Astrocyte (in vitro differentiated cells and primary cell): ENCODE data around the gene GCDH. TPM values are rescaled to one million over a fixed set of nuclear protein-coding genes. Genes with fewer than 3 reads are reported as not detected.

Experiments
- DNase-seq: peaks from one replicate; pipeline ENCODE4 v3.0.0-alpha.2; 2010; ENCODE audit warnings: low read depth
- FAIRE-seq: peaks from 2 replicates; lab custom pipeline; 2011; peaks lifted over from hg19 to GRCh38; lab: Jason Lieb, UNC
- H2AFZ ChIP-seq: 2 replicates; pipeline ENCODE4 v1.6.0; 2012; ENCODE audit warnings: low read depth, low read length, inconsistent platforms
- H3K27ac ChIP-seq: 2 replicates; pipeline ENCODE4 v1.5.1; 2011; ENCODE audit warnings: low read depth, low read length, inconsistent platforms
- H3K27me3 ChIP-seq: 2 replicates; pipeline ENCODE4 v1.6.0; 2011; ENCODE audit warnings: low read length, inconsistent platforms; ENCODE audit not compliant: insufficient read depth
- H3K36me3 ChIP-seq: 2 replicates; pipeline ENCODE4 v1.5.1; 2011; ENCODE audit warnings: low read length, inconsistent platforms; ENCODE audit not compliant: insufficient read depth
- H3K4me1 ChIP-seq: 2 replicates; pipeline ENCODE4 v1.5.1; 2011; ENCODE audit warnings: low read length, inconsistent platforms; ENCODE audit not compliant: insufficient read depth
- H3K4me2 ChIP-seq: 2 replicates; pipeline ENCODE4 v1.6.0; 2012; ENCODE audit warnings: low read length, inconsistent platforms
- H3K4me3 ChIP-seq: 2 replicates; pipeline ENCODE4 v1.5.1; 2011; ENCODE audit warnings: low read depth, mild to moderate bottlenecking, low read length, inconsistent platforms; ENCODE audit not compliant: insufficient read depth
- H3K79me2 ChIP-seq: 2 replicates; pipeline ENCODE4 v1.6.0; 2012; ENCODE audit warnings: mild to moderate bottlenecking, low read length, inconsistent platforms; ENCODE audit not compliant: insufficient read depth
- H3K9ac ChIP-seq: 2 replicates; pipeline ENCODE4 v1.6.0; 2012; ENCODE audit warnings: mild to moderate bottlenecking, low read length, inconsistent platforms
- H3K9me3 ChIP-seq: 2 replicates; pipeline ENCODE4 v1.5.1; 2012; ENCODE audit warnings: low read depth, mild to moderate bottlenecking, low read length, inconsistent platforms; ENCODE audit not compliant: insufficient read depth
- H4K20me1 ChIP-seq: 2 replicates; pipeline ENCODE4 v1.6.0; 2012; ENCODE audit warnings: low read length, inconsistent platforms; ENCODE audit not compliant: insufficient read depth
- H3K27ac Mint-ChIP-seq: one replicate; pipeline ENCODE4 v1.8.0; 2021; ENCODE audit warnings: mild to moderate bottlenecking, mixed read lengths; ENCODE audit not compliant: unreplicated experiment
- H3K27me3 Mint-ChIP-seq: one replicate; pipeline ENCODE4 v1.8.0; 2021; ENCODE audit warnings: low read depth, mixed read lengths; ENCODE audit not compliant: unreplicated experiment
- H3K36me3 Mint-ChIP-seq: one replicate; pipeline ENCODE4 v1.8.0; 2021; ENCODE audit warnings: low read depth, mixed read lengths; ENCODE audit not compliant: unreplicated experiment
- H3K4me1 Mint-ChIP-seq: one replicate; pipeline ENCODE4 v1.8.0; 2021; ENCODE audit warnings: low read depth, mixed read lengths; ENCODE audit not compliant: unreplicated experiment
- H3K4me3 Mint-ChIP-seq: one replicate; pipeline ENCODE4 v1.8.0; 2021; ENCODE audit warnings: mild to moderate bottlenecking, moderate library complexity, mixed read lengths; ENCODE audit not compliant: unreplicated experiment
- H3K9me3 Mint-ChIP-seq: one replicate; pipeline ENCODE4 v1.8.0; 2021; ENCODE audit warnings: mild to moderate bottlenecking, mixed read lengths; ENCODE audit not compliant: unreplicated experiment
- EZH2 ChIP-seq: IDR thresholded peaks from 2 replicates; pipeline ENCODE4 v1.6.1; 2012; ENCODE audit warnings: mild to moderate bottlenecking, low read length, inconsistent platforms; ENCODE audit not compliant: insufficient read depth
- total RNA-seq: library from RNA; stranded (reverse); gene quantifications from 2 replicates; pipeline ENCODE4 v1.2.1, GENCODE V29; 2021
- TF ChIP-seq, protein P1 (sequence below): IDR thresholded peaks from 2 replicates; pipeline ENCODE4 v1.5.1; 2011; ENCODE audit warnings: low read depth, mild to moderate bottlenecking, inconsistent platforms, low read length, moderate library complexity; ENCODE audit not compliant: insufficient read depth

The GCDH gene
- total RNA-seq, 1 donor from 2014 or later, result 17.5 TPM

DNA sequence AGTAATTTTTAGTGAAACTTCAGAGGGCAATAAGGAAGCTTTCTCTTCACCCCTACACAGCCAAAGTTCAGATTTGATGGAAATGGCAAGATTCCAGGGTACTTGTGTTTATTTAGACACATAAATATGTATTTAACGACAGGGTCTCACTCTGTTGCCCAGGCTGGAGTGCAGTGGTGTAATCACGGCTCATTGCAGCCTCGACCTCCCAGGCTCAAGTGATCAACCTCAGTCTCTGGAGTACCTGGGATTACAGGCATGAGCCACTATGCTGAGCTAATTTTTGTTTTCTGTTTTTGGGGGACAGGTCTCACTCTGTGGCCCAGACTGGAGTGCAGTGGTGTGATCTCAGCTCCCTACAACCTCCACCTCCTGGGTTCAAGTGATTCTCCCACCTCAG, 30.1 kb downstream of the GCDH start:
- Mint-ChIP-seq H3K4me1 (peaks cover 2% of the 10 kb centered on the region), H3K4me3 (no peak overlapping the region), H3K27me3 (no peaks in the 10 kb centered on the region), H3K9me3 (no peaks in the 10 kb centered on the region), H3K27ac (no peak overlapping the region), H3K36me3 (peaks cover 15% of the 10 kb centered on the region)
- Histone ChIP-seq H3K4me1 (peaks cover 3% of the 10 kb centered on the region), H3K4me2 (no peak overlapping the region), H3K4me3 (no peak overlapping the region), H3K9ac (no peak overlapping the region), H2AFZ (no peak overlapping the region), H4K20me1 (no peaks in the 10 kb centered on the region), H3K79me2 (no peaks in the 10 kb centered on the region), H3K27ac (no peak overlapping the region), H3K9me3 (no peaks in the 10 kb centered on the region), H3K36me3 (peaks cover 20% of the 10 kb centered on the region), H3K27me3 (no peaks in the 10 kb centered on the region)
- no peak for TF ChIP-seq EZH2
- TF ChIP-seq, protein P1, sequence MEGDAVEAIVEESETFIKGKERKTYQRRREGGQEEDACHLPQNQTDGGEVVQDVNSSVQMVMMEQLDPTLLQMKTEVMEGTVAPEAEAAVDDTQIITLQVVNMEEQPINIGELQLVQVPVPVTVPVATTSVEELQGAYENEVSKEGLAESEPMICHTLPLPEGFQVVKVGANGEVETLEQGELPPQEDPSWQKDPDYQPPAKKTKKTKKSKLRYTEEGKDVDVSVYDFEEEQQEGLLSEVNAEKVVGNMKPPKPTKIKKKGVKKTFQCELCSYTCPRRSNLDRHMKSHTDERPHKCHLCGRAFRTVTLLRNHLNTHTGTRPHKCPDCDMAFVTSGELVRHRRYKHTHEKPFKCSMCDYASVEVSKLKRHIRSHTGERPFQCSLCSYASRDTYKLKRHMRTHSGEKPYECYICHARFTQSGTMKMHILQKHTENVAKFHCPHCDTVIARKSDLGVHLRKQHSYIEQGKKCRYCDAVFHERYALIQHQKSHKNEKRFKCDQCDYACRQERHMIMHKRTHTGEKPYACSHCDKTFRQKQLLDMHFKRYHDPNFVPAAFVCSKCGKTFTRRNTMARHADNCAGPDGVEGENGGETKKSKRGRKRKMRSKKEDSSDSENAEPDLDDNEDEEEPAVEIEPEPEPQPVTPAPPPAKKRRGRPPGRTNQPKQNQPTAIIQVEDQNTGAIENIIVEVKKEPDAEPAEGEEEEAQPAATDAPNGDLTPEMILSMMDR, result no peak
- DNase-seq (no peak), FAIRE-seq (no peak)

DNA sequence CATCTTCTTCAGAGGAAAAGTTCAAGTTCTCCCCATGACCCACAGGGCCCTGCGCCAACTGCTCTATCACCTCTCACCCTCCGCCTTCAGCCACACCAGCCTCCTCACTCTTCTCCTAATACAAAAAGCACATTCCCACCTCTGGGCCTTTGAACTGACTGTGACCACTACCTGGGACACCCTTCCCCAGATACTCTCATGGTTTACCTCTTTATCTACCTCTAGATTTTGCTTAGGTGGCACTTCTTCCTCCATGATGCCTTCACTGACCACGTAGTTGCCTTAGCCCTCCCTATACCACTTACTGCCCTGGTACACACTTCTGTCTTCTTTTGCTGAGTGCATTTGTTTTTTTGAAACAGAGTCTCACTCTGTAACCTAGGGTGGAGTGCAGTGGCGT, 32.0 kb downstream of the GCDH start:
- no peak overlapping the region for H3K27ac ChIP-seq
- DNase-seq (no peak), FAIRE-seq (no peak)
- no peak overlapping the region for H3K9ac ChIP-seq
- H3K4me1 ChIP-seq, result peaks cover 3% of the 10 kb centered on the region
- no peak overlapping the region for H3K4me2 ChIP-seq
- no peaks in the 10 kb centered on the region for H3K79me2 ChIP-seq
- no peaks in the 10 kb centered on the region for H3K9me3 ChIP-seq
- TF ChIP-seq EZH2, result no peak
- TF ChIP-seq, protein P1, result no peak
- H2AFZ ChIP-seq, result no peak overlapping the region
- no peak overlapping the region for H3K4me3 Mint-ChIP-seq
- H3K36me3 ChIP-seq, result peaks cover 21% of the 10 kb centered on the region
- no peak overlapping the region for H3K4me3 ChIP-seq
- no peaks in the 10 kb centered on the region for H3K27me3 ChIP-seq
- H3K27me3 Mint-ChIP-seq, result no peaks in the 10 kb centered on the region
- peaks cover 5% of the 10 kb centered on the region for H4K20me1 ChIP-seq
- H3K4me1 Mint-ChIP-seq, result peaks cover 2% of the 10 kb centered on the region
- peaks cover 21% of the 10 kb centered on the region for H3K36me3 Mint-ChIP-seq
- H3K9me3 Mint-ChIP-seq, result no peaks in the 10 kb centered on the region
- no peak overlapping the region for H3K27ac Mint-ChIP-seq

DNA sequence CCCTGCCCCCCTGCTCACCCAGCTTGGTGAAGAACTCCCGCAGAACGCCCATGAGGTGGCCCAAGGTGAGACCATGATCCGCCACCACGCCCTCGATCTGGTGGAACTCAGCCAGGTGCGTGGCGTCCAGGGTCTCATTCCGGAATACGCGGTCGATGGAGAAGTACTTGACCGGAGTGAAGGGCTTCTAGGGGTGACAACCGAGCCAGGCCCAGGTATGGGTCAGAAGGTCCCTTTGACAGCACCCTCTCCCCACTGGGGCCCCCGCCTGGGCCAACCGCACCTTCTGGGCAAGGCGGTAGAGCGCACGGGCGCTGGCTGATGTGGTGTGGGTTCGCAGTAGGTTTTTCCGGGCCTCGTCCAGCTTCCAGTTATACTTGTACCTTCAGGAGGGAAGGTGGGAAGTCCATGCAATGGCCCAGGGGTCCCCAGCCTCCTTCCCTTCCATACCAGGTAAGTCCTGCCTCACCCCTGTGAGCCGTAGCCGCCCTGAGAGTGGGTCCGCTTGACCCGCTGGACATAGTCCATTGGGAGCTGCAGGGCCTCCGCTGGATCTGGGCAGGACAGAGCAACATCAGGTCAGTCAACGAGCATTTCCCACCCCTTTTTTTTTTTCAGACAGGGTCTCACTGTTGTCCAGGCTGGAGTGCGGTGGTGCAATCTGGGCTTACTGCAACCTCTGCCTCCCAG, 33.8 kb downstream of the GCDH start:
- Histone ChIP-seq H2AFZ (no peak overlapping the region), H3K36me3 (peaks cover 32% of the 10 kb centered on the region), H3K4me1 (no peaks in the 10 kb centered on the region), H3K9ac (no peak overlapping the region), H3K4me2 (no peak overlapping the region), H3K4me3 (no peak overlapping the region), H3K27me3 (no peaks in the 10 kb centered on the region), H3K79me2 (no peaks in the 10 kb centered on the region), H3K27ac (no peak overlapping the region), H3K9me3 (no peaks in the 10 kb centered on the region), H4K20me1 (peaks cover 10% of the 10 kb centered on the region)
- FAIRE-seq, result no peak
- H3K36me3 Mint-ChIP-seq, result peaks cover 28% of the 10 kb centered on the region
- no peak for DNase-seq
- TF ChIP-seq, protein P1, result no peak
- H3K27ac Mint-ChIP-seq, result no peak overlapping the region
- no peak overlapping the region for H3K4me3 Mint-ChIP-seq
- H3K4me1 Mint-ChIP-seq, result no peaks in the 10 kb centered on the region
- H3K27me3 Mint-ChIP-seq, result no peaks in the 10 kb centered on the region
- H3K9me3 Mint-ChIP-seq, result no peaks in the 10 kb centered on the region
